Activated T-cell treated with anti-CD3 and anti-CD28 coated beads, Interleukin-2, amount 50 U/mL, for 4 hours (primary cell): Measurements from ENCODE around the gene TMEM250. TPM values are rescaled to one million over a fixed set of nuclear protein-coding genes. Genes with fewer than 3 reads are reported as not detected.

Source experiments
- ATAC-seq, 2 donors: fragments of 200-7000 bp; cut with Tn5 transposase; one replicate each; pipeline ENCODE4 v1.10.0; 2021
- DNase-seq: peaks from one replicate; pipeline ENCODE4 v3.0.0-alpha.2; 2020
- H3K27me3 Mint-ChIP-seq: one replicate; pipeline ENCODE4 v1.8.0; 2021; ENCODE audit warnings: low read depth, mixed read lengths
- H3K36me3 Mint-ChIP-seq: one replicate; pipeline ENCODE4 v1.8.0; 2022; ENCODE audit warnings: mixed read lengths; ENCODE audit not compliant: insufficient read depth
- H3K4me1 Mint-ChIP-seq: one replicate; pipeline ENCODE4 v1.8.0; 2021; ENCODE audit warnings: low read depth, mixed read lengths
- H3K4me3 Mint-ChIP-seq: one replicate; pipeline ENCODE4 v1.8.0; 2021; ENCODE audit warnings: mild to moderate bottlenecking, moderate library complexity, mixed read lengths
- H3K9me3 Mint-ChIP-seq: one replicate; pipeline ENCODE4 v1.8.0; 2021; ENCODE audit warnings: mixed read lengths
- total RNA-seq, 3 donors: library from RNA; stranded (reverse); gene quantifications; one replicate each; pipeline ENCODE4 v1.2.1, GENCODE V29; 2021

TMEM250 gene
- total RNA-seq, 3 donors from 2014 or later = 46.3 to 47.4 (median 46.5) TPM

GRCh38 chr9:136115641-136116359 lies 2.9 kb downstream of the TMEM250 start:
- ATAC-seq = no peak
- Mint-ChIP-seq H3K36me3 (no peaks in the 10 kb centered on the region), H3K4me1 (peaks cover 46% of the 10 kb centered on the region), H3K27me3 (no peaks in the 10 kb centered on the region), H3K9me3 (no peaks in the 10 kb centered on the region), H3K4me3 (peak overlapping the region; percentile 42)
- no peak for DNase-seq

- Mint-ChIP-seq H3K4me1 (peaks cover 51% of the 10 kb centered on the region), H3K4me3 (no peak overlapping the region), H3K27me3 (no peaks in the 10 kb centered on the region), H3K9me3 (no peaks in the 10 kb centered on the region), H3K36me3 (no peaks in the 10 kb centered on the region)
- ATAC-seq (no peak), DNase-seq (no peak)
Observed at GRCh38 chr9:136115206-136115605, 3.5 kb downstream of the TMEM250 start.

- Mint-ChIP-seq H3K9me3 (no peaks in the 10 kb centered on the region), H3K27me3 (no peaks in the 10 kb centered on the region), H3K4me1 (peaks cover 53% of the 10 kb centered on the region), H3K36me3 (no peaks in the 10 kb centered on the region), H3K4me3 (no peak overlapping the region)
- DNase-seq = no peak
- no peak for ATAC-seq
Observed at GRCh38 chr9:136114610-136115009, 4.1 kb downstream of the TMEM250 start.

- H3K27me3 Mint-ChIP-seq = no peaks in the 10 kb centered on the region
- ATAC-seq (no peak), DNase-seq (no peak)
- peaks cover 64% of the 10 kb centered on the region for H3K4me1 Mint-ChIP-seq
- no peaks in the 10 kb centered on the region for H3K9me3 Mint-ChIP-seq
- no peak overlapping the region for H3K4me3 Mint-ChIP-seq
- no peaks in the 10 kb centered on the region for H3K36me3 Mint-ChIP-seq
Observed at GRCh38 chr9:136112541-136112940, 6.1 kb downstream of the TMEM250 start.

GRCh38 chr9:136111910-136112309 lies 6.8 kb downstream of the TMEM250 start:
- Mint-ChIP-seq H3K4me1 (peaks cover 70% of the 10 kb centered on the region), H3K9me3 (no peaks in the 10 kb centered on the region), H3K27me3 (no peaks in the 10 kb centered on the region), H3K36me3 (no peaks in the 10 kb centered on the region), H3K4me3 (no peak overlapping the region)
- ATAC-seq (no peak), DNase-seq (no peak)

GRCh38 chr9:136111190-136111589 lies 7.5 kb downstream of the TMEM250 start:
- no peaks in the 10 kb centered on the region for H3K9me3 Mint-ChIP-seq
- H3K4me3 Mint-ChIP-seq = peak overlapping the region; percentile 53
- DNase-seq = no peak
- no peaks in the 10 kb centered on the region for H3K27me3 Mint-ChIP-seq
- no peak for ATAC-seq
- peaks cover 70% of the 10 kb centered on the region for H3K4me1 Mint-ChIP-seq
- H3K36me3 Mint-ChIP-seq = no peaks in the 10 kb centered on the region

- Mint-ChIP-seq H3K9me3 (no peaks in the 10 kb centered on the region), H3K4me1 (peaks cover 72% of the 10 kb centered on the region), H3K36me3 (no peaks in the 10 kb centered on the region), H3K4me3 (peak overlapping the region; percentile 75), H3K27me3 (no peaks in the 10 kb centered on the region)
- DNase-seq (peak; percentile 30), ATAC-seq (peak; percentile 27 to 28)
Observed at GRCh38 chr9:136110082-136111061, 8.3 kb downstream of the TMEM250 start.

- Mint-ChIP-seq H3K27me3 (no peaks in the 10 kb centered on the region), H3K4me1 (peaks cover 65% of the 10 kb centered on the region), H3K4me3 (peak overlapping the region; percentile 75), H3K9me3 (no peaks in the 10 kb centered on the region), H3K36me3 (no peaks in the 10 kb centered on the region)
- DNase-seq (peak; percentile 88), ATAC-seq (peak; percentile 90 to 93)
Observed at GRCh38 chr9:136109351-136110081, 9.2 kb downstream of the TMEM250 start.

GRCh38 chr9:136108648-136109266 lies 9.9 kb downstream of the TMEM250 start:
- DNase-seq (no peak), ATAC-seq (no peak)
- Mint-ChIP-seq H3K27me3 (no peaks in the 10 kb centered on the region), H3K36me3 (no peaks in the 10 kb centered on the region), H3K4me3 (peak overlapping the region; percentile 54), H3K9me3 (no peaks in the 10 kb centered on the region), H3K4me1 (peaks cover 59% of the 10 kb centered on the region)

GRCh38 chr9:136107953-136108647 lies 10.6 kb downstream of the TMEM250 start:
- ATAC-seq = no peak

GRCh38 chr9:136107155-136107952 lies 11.3 kb downstream of the TMEM250 start:
- Mint-ChIP-seq H3K9me3 (no peaks in the 10 kb centered on the region), H3K4me3 (peak overlapping the region; percentile 52), H3K4me1 (peaks cover 45% of the 10 kb centered on the region), H3K36me3 (no peaks in the 10 kb centered on the region), H3K27me3 (no peaks in the 10 kb centered on the region)
- DNase-seq (no peak), ATAC-seq (no peak)

More at GRCh38 chr9:136107953-136108647, 10.6 kb downstream of the TMEM250 start:
- peaks cover 53% of the 10 kb centered on the region for H3K4me1 Mint-ChIP-seq
- H3K27me3 Mint-ChIP-seq = no peaks in the 10 kb centered on the region
- peak overlapping the region; percentile 54 for H3K4me3 Mint-ChIP-seq
- DNase-seq = no peak
- no peaks in the 10 kb centered on the region for H3K9me3 Mint-ChIP-seq
- no peaks in the 10 kb centered on the region for H3K36me3 Mint-ChIP-seq

GRCh38 chr9:136105398-136106135 lies 13.1 kb downstream of the TMEM250 start:
- ATAC-seq (no peak), DNase-seq (no peak)
- Mint-ChIP-seq H3K4me3 (no peak overlapping the region), H3K9me3 (no peaks in the 10 kb centered on the region), H3K36me3 (no peaks in the 10 kb centered on the region), H3K27me3 (no peaks in the 10 kb centered on the region), H3K4me1 (peaks cover 30% of the 10 kb centered on the region)
